Measurements from ENCODE around the gene MICU2.

The MICU2 gene

DNA sequence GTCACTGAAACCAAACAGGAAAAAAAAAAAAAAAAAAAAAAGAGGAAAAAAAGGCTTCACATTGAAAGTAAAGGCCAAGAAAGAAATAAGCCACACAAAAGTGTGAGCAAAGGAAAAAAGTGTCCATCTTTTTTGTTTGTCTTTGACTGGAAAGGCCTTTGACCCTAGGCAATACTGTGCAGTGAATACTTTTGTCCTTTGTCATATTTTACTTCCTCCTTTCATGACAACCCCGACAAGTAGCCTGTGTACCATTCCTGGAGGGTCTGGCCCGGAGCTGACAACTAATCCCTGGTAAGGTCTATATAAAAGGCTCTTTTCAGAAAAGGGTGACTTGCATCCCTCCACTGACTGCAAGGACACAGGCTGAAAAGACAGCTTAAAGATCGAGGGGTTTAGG lies 12.9 kb upstream of the MICU2 start:
- TF ChIP-seq TAF1 (IDR thresholded peaks at IDR 0.05; ENCODE audit: borderline replicate concordance, insufficient read depth, low read length) (no peak), POLR2AphosphoS5 (IDR thresholded peaks at IDR 0.05; ENCODE audit: low read depth, low read length) (no peak), FOXP2 (optimal IDR thresholded peaks at IDR 0.05; ENCODE audit: borderline replicate concordance, extremely low read depth, extremely low read length, insufficient read depth) (no peak)
- TF ChIP-seq, protein P1, sequence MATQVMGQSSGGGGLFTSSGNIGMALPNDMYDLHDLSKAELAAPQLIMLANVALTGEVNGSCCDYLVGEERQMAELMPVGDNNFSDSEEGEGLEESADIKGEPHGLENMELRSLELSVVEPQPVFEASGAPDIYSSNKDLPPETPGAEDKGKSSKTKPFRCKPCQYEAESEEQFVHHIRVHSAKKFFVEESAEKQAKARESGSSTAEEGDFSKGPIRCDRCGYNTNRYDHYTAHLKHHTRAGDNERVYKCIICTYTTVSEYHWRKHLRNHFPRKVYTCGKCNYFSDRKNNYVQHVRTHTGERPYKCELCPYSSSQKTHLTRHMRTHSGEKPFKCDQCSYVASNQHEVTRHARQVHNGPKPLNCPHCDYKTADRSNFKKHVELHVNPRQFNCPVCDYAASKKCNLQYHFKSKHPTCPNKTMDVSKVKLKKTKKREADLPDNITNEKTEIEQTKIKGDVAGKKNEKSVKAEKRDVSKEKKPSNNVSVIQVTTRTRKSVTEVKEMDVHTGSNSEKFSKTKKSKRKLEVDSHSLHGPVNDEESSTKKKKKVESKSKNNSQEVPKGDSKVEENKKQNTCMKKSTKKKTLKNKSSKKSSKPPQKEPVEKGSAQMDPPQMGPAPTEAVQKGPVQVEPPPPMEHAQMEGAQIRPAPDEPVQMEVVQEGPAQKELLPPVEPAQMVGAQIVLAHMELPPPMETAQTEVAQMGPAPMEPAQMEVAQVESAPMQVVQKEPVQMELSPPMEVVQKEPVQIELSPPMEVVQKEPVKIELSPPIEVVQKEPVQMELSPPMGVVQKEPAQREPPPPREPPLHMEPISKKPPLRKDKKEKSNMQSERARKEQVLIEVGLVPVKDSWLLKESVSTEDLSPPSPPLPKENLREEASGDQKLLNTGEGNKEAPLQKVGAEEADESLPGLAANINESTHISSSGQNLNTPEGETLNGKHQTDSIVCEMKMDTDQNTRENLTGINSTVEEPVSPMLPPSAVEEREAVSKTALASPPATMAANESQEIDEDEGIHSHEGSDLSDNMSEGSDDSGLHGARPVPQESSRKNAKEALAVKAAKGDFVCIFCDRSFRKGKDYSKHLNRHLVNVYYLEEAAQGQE (IDR thresholded peaks at IDR 0.05; ENCODE audit: insufficient read depth in 1 of 2, low read depth in 2 of 2, low read length in 2 of 2), result no peak

DNA sequence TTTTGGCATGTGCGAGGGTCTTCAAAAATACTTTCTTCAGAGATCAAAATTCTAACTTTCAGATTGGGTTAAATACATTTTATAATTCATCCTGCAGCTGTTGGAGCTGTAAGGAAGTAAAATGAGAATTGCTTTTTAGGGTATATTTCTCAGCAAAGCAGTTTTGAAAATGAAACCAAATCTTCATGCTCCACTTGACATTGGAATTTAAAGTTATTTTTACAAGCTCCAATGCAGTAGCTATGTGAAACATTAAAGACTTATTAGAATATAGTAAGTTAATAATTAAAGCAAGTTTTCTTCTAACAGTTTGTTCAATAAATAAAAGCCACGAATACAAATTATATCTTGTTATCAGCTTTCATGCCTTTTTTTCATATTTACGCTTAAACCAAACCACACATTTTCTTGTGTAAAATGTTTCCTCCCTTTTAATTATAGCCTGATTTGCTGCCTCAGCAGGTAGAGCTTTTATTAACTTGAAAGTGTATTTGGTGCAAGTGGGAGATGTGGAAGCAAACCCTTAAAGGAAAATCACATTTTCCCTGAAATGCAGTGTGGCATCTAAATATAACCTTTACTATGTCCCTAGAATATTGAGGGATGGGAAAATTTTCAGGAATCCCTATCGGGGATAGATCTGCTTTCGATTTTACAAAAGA lies 12.4 kb upstream of the MICU2 start:
- TF ChIP-seq, protein P1 (IDR thresholded peaks at IDR 0.05; ENCODE audit: insufficient read depth in 1 of 2, low read depth in 2 of 2, low read length in 2 of 2), result no peak
- TF ChIP-seq TAF1 (IDR thresholded peaks at IDR 0.05; ENCODE audit: borderline replicate concordance, insufficient read depth, low read length), result no peak
- TF ChIP-seq FOXP2 (optimal IDR thresholded peaks at IDR 0.05; ENCODE audit: borderline replicate concordance, extremely low read depth, extremely low read length, insufficient read depth), result no peak
- no peak for TF ChIP-seq SIN3A (IDR thresholded peaks at IDR 0.05; ENCODE audit: borderline replicate concordance, insufficient read depth, low read length)

DNA sequence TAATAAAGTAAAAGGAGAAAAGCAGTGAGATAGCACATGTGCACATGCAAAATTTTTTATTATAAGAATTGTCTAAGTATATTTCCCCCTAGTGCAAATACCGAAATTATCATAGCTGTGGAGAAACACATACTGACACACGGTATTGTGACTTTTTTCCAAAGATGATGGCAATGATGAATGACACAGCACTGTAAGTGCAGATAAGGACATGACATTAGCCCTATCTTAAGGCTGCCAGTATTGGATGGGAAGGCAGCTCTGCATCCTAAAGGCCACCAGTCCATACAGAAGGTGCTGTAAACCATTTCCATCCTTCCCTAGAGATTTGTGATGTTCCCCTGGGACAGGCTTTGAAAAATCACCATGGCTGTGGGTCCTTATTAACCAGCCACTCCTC lies 11.5 kb upstream of the MICU2 start:
- TF ChIP-seq, protein P1 (IDR thresholded peaks at IDR 0.05; ENCODE audit: insufficient read depth in 1 of 2, low read depth in 2 of 2, low read length in 2 of 2), result no peak
- TF ChIP-seq SIN3A (IDR thresholded peaks at IDR 0.05; ENCODE audit: borderline replicate concordance, insufficient read depth, low read length) (no peak), POLR2AphosphoS5 (IDR thresholded peaks at IDR 0.05; ENCODE audit: low read depth, low read length) (no peak), FOXP2 (optimal IDR thresholded peaks at IDR 0.05; ENCODE audit: borderline replicate concordance, extremely low read depth, extremely low read length, insufficient read depth) (no peak), TAF1 (IDR thresholded peaks at IDR 0.05; ENCODE audit: borderline replicate concordance, insufficient read depth, low read length) (no peak)

DNA sequence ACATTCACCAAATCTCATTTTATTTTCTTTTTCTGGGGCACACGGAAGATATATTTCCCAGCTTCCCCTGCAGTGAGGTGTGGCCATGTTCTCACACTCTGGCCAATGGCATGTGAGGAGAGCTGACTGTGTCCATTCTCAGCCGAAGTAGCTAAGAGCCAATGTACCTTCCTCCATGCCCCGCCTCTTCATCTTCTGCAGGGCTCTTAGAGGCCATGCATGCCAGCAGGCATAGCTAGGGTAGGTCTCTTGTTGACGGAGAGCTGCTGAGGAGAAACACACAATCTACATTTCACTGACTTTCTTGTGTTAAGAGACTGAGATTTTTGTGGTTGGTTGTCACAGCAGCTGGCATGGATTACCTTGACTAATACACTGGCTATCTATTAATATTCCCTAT lies 9.8 kb upstream of the MICU2 start:
- TF ChIP-seq TAF1 (IDR thresholded peaks at IDR 0.05; ENCODE audit: borderline replicate concordance, insufficient read depth, low read length) (no peak), POLR2AphosphoS5 (IDR thresholded peaks at IDR 0.05; ENCODE audit: low read depth, low read length) (no peak), FOXP2 (optimal IDR thresholded peaks at IDR 0.05; ENCODE audit: borderline replicate concordance, extremely low read depth, extremely low read length, insufficient read depth) (no peak), SIN3A (IDR thresholded peaks at IDR 0.05; ENCODE audit: borderline replicate concordance, insufficient read depth, low read length) (no peak)
- TF ChIP-seq, protein P1 (IDR thresholded peaks at IDR 0.05; ENCODE audit: insufficient read depth in 1 of 2, low read depth in 2 of 2, low read length in 2 of 2), result no peak

DNA sequence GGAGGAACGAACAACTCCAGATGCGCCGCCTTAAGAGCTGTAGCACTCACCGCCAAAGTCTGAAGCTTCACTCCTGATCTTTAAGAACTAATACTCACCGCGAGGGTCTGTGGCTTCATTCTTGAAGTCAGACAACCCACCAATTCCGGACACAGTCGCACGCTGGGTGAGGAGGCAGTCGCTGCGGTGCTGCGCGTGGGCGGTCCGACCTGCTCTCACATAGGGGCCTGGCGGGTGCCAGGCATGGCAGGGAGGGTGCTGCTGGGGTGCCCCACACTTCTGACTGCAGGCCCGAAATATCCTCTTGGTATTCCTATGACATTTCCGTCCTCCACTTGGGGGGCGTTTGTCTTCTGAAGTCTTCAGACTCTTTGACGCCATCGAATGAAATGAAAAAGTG lies 7.4 kb upstream of the MICU2 start:
- no peak for TF ChIP-seq TAF1 (IDR thresholded peaks at IDR 0.05; ENCODE audit: borderline replicate concordance, insufficient read depth, low read length)
- TF ChIP-seq, protein P1 (IDR thresholded peaks at IDR 0.05; ENCODE audit: insufficient read depth in 1 of 2, low read depth in 2 of 2, low read length in 2 of 2), result no peak
- no peak for TF ChIP-seq SIN3A (IDR thresholded peaks at IDR 0.05; ENCODE audit: borderline replicate concordance, insufficient read depth, low read length)
- no peak for TF ChIP-seq POLR2AphosphoS5 (IDR thresholded peaks at IDR 0.05; ENCODE audit: low read depth, low read length)
- no peak for TF ChIP-seq FOXP2 (optimal IDR thresholded peaks at IDR 0.05; ENCODE audit: borderline replicate concordance, extremely low read depth, extremely low read length, insufficient read depth)

All from PFSK-1 (cell line).